Left cardiac atrium (tissue), 2 donors: ENCODE measurements around the gene P2RX6. TPM values are rescaled to one million over a fixed set of nuclear protein-coding genes. Genes with fewer than 3 reads are reported as not detected.

Source experiments
- microRNA-seq, 2 donors: library from miRNA; unstranded; fragments of <30 nt; microRNA quantifications; one replicate each; pipeline ENCODE4 v1.2.0, GENCODE V29; 2020
- total RNA-seq, 2 donors: library from RNA; stranded (reverse); fragmentation: NEBNext Ultra II Directional; extraction: Animal tissue kit (Norgen Biotek cat#: 25700); gene quantifications; one replicate each; pipeline ENCODE4 v1.2.1, GENCODE V29; 2021
- donor health status: DM: no; HTN: yes; CAD: no; lungs with severe emphysema.
- donor health status: DM: yes; HTN: yes; CAD: no.

The P2RX6 gene
- total RNA-seq, 2 donors from 2014 or later = 2.2 to 4.6 TPM

Small RNAs within 50 kb of the gene (microRNA-seq; reads per million reads assigned to microRNA genes)
- gene MIR649 = 0 reads per million in 2 donors

Other genes starting within 250 kb of the P2RX6 start
- 1 to 10 TPM; 1.4 to 1.7 TPM for gene SERPIND1, start 241.1 kb upstream of the P2RX6 start, total RNA-seq
- 10 to 100 TPM; 52.6 to 57.5 TPM for gene PI4KA, start 156.4 kb upstream of the P2RX6 start, total RNA-seq
- 10 to 100 TPM; 25.4 to 27.9 TPM for gene SNAP29, start 156.2 kb upstream of the P2RX6 start, total RNA-seq
- gene CRKL, start 97.8 kb upstream of the P2RX6 start, total RNA-seq = 10 to 100 TPM; 48.7 to 50.2 TPM
- 1 to 10 TPM; 1.5 to 2.4 TPM for gene AIFM3, start 47.9 kb upstream of the P2RX6 start, total RNA-seq
- gene LZTR1, start 32.9 kb upstream of the P2RX6 start, total RNA-seq = 10 to 100 TPM; 26.9 to 29.1 TPM
- gene THAP7, start 13.0 kb upstream of the P2RX6 start, total RNA-seq = 10 to 100 TPM; 20.9 to 22.1 TPM
- under 1 TPM; 0.47 to 0.68 TPM for gene SLC7A4, start 17.4 kb downstream of the P2RX6 start, total RNA-seq
- not detected for gene LRRC74B, start 30.8 kb downstream of the P2RX6 start, total RNA-seq